ENCODE results near the gene KIF7. TPM values are rescaled to one million over a fixed set of nuclear protein-coding genes. Genes with fewer than 3 reads are reported as not detected.
A peak's percentile ranks its signal among the peaks of the same experiment; 100 is the strongest.

KIF7 gene
- total RNA-seq, 1 experiment from 2014 or later: 1.4 TPM

- intact Hi-C loops (cut with micrococcal nuclease; ENCODE audit: unreplicated experiment): loop anchor here (10.0 kb wide), 1 partner anchor 95 kb away; no protein-coding TSS in a partner anchor
- H3K27me3 Mint-ChIP-seq (ENCODE audit: unreplicated experiment): peaks cover 21% of the 10 kb centered on the region
- H3K9me3 Mint-ChIP-seq (ENCODE audit: low read depth, unreplicated experiment): no peaks in the 10 kb centered on the region
- CTCF ChIA-PET: no interaction called here
- H3K27ac Mint-ChIP-seq (ENCODE audit: unreplicated experiment): no peak overlapping the region
- TF ChIP-seq, protein P1, sequence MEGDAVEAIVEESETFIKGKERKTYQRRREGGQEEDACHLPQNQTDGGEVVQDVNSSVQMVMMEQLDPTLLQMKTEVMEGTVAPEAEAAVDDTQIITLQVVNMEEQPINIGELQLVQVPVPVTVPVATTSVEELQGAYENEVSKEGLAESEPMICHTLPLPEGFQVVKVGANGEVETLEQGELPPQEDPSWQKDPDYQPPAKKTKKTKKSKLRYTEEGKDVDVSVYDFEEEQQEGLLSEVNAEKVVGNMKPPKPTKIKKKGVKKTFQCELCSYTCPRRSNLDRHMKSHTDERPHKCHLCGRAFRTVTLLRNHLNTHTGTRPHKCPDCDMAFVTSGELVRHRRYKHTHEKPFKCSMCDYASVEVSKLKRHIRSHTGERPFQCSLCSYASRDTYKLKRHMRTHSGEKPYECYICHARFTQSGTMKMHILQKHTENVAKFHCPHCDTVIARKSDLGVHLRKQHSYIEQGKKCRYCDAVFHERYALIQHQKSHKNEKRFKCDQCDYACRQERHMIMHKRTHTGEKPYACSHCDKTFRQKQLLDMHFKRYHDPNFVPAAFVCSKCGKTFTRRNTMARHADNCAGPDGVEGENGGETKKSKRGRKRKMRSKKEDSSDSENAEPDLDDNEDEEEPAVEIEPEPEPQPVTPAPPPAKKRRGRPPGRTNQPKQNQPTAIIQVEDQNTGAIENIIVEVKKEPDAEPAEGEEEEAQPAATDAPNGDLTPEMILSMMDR (IDR thresholded peaks at IDR 0.05; ENCODE audit: unreplicated experiment): no peak
- no peak for DNase-seq
- no TSS peak for BruUV-seq (replicated peaks)
- peaks cover 4% of the 10 kb centered on the region for H3K36me3 Mint-ChIP-seq (ENCODE audit: insufficient read depth, unreplicated experiment)
- H3K4me1 Mint-ChIP-seq (ENCODE audit: low read depth, unreplicated experiment): peaks cover 7% of the 10 kb centered on the region
- H3K4me3 Mint-ChIP-seq (ENCODE audit: low read depth, unreplicated experiment): no peak overlapping the region
Measured at GRCh38 chr15:89649716-89650115, 5.6 kb downstream of the KIF7 start.

GRCh38 chr15:89649013-89649625, 6.1 kb downstream of the KIF7 start:
- Mint-ChIP-seq H3K4me1 (ENCODE audit: low read depth, unreplicated experiment) (peaks cover under 1% of the 10 kb centered on the region), H3K4me3 (ENCODE audit: low read depth, unreplicated experiment) (no peak overlapping the region)

DNA sequence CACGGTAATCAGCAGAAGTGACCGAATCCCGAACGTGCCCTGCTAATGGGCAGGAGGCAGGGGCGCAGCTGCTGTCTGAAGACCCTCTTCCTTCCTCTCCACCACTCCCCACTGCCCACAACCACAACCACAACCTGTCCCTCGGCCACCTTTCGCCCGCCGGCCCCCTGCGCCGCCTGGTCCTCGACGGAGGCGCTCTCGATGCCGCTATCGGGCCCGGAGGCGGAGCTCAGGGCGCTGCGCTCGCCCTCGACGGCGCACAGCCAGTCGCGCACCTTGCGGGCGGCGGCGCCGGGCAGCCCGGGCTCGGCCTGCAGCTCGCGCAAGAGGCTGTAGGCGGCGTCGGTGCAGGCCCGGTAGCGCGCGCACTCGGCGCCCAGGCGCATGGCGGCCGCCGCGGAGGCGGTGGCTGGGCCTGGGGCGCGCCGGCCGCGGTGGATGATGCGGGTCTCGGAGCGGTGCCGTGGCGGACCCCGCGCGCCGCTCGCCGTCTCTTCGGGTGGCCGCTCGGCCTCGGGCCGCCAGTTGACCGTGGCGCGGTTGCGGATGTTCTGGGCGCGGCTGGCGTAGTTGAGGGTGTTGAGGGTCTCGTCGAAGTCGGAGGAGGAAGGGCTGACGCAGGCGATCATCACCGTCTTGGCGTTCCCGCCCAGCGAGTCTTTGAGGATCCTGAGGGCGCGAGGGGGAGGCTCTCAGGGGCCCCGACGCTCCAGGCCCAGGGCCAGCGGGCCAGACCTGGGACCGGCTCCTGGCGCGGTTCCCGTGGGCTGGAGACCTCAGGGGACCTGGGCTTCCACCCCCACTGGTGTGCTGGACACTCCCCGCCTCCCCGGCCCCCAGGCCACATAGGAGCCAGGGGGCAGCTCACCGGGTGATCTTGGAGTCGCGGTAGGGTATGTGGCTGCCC, 6.9 kb downstream of the KIF7 start:
- Mint-ChIP-seq H3K4me1 (ENCODE audit: low read depth, unreplicated experiment) (no peaks in the 10 kb centered on the region), H3K4me3 (ENCODE audit: low read depth, unreplicated experiment) (no peak overlapping the region), H3K27me3 (ENCODE audit: unreplicated experiment) (peaks cover 7% of the 10 kb centered on the region), H3K9me3 (ENCODE audit: low read depth, unreplicated experiment) (no peaks in the 10 kb centered on the region), H3K36me3 (ENCODE audit: insufficient read depth, unreplicated experiment) (no peaks in the 10 kb centered on the region), H3K27ac (ENCODE audit: unreplicated experiment) (no peak overlapping the region)
- intact Hi-C loops (cut with micrococcal nuclease; ENCODE audit: unreplicated experiment): loop anchor here (10.0 kb wide), 1 partner anchor 96 kb away; no protein-coding TSS in a partner anchor
- CTCF ChIA-PET: interaction anchor here (1.1 kb wide), 1 partner anchor 23 kb away, joined by 4 read pairs; no protein-coding TSS in a partner anchor
- no TSS peak for BruUV-seq (replicated peaks)
- DNase-seq: no peak
- TF ChIP-seq, protein P1 (IDR thresholded peaks at IDR 0.05; ENCODE audit: unreplicated experiment): no peak

More at GRCh38 chr15:89649013-89649625, 6.1 kb downstream of the KIF7 start:
- no peak for DNase-seq
- H3K36me3 Mint-ChIP-seq (ENCODE audit: insufficient read depth, unreplicated experiment): no peaks in the 10 kb centered on the region
- intact Hi-C loops (cut with micrococcal nuclease; ENCODE audit: unreplicated experiment): loop anchor here (10.0 kb wide), 1 partner anchor 96 kb away; no protein-coding TSS in a partner anchor
- peaks cover 15% of the 10 kb centered on the region for H3K27me3 Mint-ChIP-seq (ENCODE audit: unreplicated experiment)
- H3K9me3 Mint-ChIP-seq (ENCODE audit: low read depth, unreplicated experiment): no peaks in the 10 kb centered on the region
- no TSS peak for BruUV-seq (replicated peaks)
- CTCF ChIA-PET: no interaction called here
- no peak overlapping the region for H3K27ac Mint-ChIP-seq (ENCODE audit: unreplicated experiment)
- TF ChIP-seq, protein P1 (IDR thresholded peaks at IDR 0.05; ENCODE audit: unreplicated experiment): no peak

DNA sequence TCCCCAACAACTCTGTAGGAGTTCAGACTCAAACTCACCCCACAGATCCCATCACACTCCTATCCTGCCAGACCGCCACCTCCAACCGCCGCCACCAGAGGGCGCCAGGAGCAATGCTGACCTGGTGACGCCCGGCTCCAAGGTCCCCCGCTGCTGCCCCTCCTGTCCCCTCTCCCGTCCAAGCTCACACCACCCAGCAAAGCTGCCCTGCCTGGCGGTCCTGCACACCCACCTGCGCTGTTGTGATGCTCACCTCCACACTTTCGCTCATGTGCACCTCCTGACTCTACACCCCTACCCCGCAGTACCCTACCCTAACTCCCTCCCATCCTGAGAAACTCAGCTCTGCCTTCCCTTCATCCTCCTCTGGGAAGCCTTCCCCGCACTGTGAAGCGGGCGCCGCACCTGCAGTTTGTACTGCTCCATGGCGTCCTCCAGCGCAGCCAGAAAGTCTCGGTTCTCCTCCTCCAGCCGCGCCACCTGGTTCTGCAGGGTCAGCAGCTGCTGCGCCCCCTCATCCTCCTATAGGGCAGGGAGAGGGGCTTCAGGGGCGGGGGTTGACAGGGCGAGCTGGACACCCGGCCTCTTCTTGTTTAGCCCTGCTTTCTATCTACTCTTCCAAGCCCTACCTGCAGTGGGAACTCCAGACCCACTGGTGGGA, 7.9 kb downstream of the KIF7 start:
- Mint-ChIP-seq H3K9me3 (ENCODE audit: low read depth, unreplicated experiment) (no peaks in the 10 kb centered on the region), H3K27me3 (ENCODE audit: unreplicated experiment) (no peaks in the 10 kb centered on the region), H3K27ac (ENCODE audit: unreplicated experiment) (no peak overlapping the region), H3K36me3 (ENCODE audit: insufficient read depth, unreplicated experiment) (no peaks in the 10 kb centered on the region), H3K4me1 (ENCODE audit: low read depth, unreplicated experiment) (no peaks in the 10 kb centered on the region), H3K4me3 (ENCODE audit: low read depth, unreplicated experiment) (no peak overlapping the region)
- no TSS peak for BruUV-seq (replicated peaks)
- peak; percentile 93 for DNase-seq
- TF ChIP-seq, protein P1 (IDR thresholded peaks at IDR 0.05; ENCODE audit: unreplicated experiment): peak; percentile 80
- intact Hi-C loops (cut with micrococcal nuclease; ENCODE audit: unreplicated experiment): loop anchor here (10.0 kb wide), 1 partner anchor 97 kb away; no protein-coding TSS in a partner anchor
- CTCF ChIA-PET: interaction anchor here (0.8 to 1.1 kb wide), 3 partner anchors 24 to 241 kb away, joined by 3 to 4 read pairs (median 4); no protein-coding TSS in a partner anchor
